ENCODE measurements around the gene DPP4.

DPP4 gene

GRCh38 chr2:162113776-162114168 is 39.8 kb upstream of the DPP4 start:
- ATAC-seq, result no peak
- no peak for TF ChIP-seq ZNF565 (CRISPR knock-in tag; conservative IDR thresholded peaks at IDR 0.05; ENCODE audit: low read depth)
- no peak for TF ChIP-seq TCF4 (CRISPR knock-in tag; IDR thresholded peaks at IDR 0.05; ENCODE audit: borderline replicate concordance)

DNA sequence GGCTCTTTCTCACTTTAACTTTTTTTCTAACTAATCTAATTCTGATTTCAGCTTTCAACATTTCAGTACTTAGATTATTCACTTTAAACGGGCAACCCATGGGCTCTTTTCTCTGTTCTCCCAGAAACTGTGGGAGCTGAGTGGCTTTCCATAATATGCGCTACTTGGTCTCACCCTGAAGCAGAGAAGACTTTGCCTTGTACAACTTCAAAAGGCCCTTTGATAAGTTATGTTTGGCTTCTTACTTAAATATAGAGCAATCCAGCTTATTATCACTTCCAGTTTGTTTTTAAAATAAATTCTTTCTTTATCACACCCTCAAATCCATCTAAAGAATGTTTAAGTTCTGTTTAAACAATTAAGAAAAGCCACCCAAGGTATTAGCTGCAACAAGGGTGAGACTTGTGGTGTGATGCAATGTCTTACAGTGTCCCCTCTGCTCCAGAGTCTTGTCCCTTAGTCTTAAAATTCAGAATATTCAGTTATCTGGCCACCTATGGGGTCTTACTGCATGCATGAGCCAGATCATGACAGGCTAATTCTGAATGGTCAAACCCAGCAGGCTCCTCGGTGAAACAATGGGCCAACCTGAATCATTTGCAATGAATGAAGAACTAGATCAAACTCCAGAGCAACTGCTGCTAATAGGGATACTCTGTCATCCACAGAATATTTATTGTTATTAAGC is 39.2 kb upstream of the DPP4 start:
- no peak for ATAC-seq

GRCh38 chr2:162111958-162112850 is 38.2 kb upstream of the DPP4 start:
- no peak for ATAC-seq
- TF ChIP-seq OSR1 (CRISPR knock-in tag; IDR thresholded peaks at IDR 0.05), result no peak
- no peak for TF ChIP-seq ZFP30 (CRISPR knock-in tag; IDR thresholded peaks at IDR 0.05)
- TF ChIP-seq POU6F1 (CRISPR knock-in tag; IDR thresholded peaks at IDR 0.05; ENCODE audit: borderline replicate concordance, low read depth), result no peak
- TF ChIP-seq GLIS3 (CRISPR knock-in tag; IDR thresholded peaks at IDR 0.05), result no peak
- TF ChIP-seq ZNF565 (CRISPR knock-in tag; conservative IDR thresholded peaks at IDR 0.05; ENCODE audit: low read depth), result no peak
- no peak for TF ChIP-seq ZNF8 (CRISPR knock-in tag; IDR thresholded peaks at IDR 0.05)
- no peak for TF ChIP-seq ISL1 (CRISPR knock-in tag; IDR thresholded peaks at IDR 0.05)
- TF ChIP-seq, protein P1, sequence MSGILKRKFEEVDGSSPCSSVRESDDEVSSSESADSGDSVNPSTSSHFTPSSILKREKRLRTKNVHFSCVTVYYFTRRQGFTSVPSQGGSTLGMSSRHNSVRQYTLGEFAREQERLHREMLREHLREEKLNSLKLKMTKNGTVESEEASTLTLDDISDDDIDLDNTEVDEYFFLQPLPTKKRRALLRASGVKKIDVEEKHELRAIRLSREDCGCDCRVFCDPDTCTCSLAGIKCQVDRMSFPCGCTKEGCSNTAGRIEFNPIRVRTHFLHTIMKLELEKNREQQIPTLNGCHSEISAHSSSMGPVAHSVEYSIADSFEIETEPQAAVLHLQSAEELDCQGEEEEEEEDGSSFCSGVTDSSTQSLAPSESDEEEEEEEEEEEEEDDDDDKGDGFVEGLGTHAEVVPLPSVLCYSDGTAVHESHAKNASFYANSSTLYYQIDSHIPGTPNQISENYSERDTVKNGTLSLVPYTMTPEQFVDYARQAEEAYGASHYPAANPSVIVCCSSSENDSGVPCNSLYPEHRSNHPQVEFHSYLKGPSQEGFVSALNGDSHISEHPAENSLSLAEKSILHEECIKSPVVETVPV (CRISPR knock-in tag; IDR thresholded peaks at IDR 0.05), result no peak
- TF ChIP-seq, protein P2, sequence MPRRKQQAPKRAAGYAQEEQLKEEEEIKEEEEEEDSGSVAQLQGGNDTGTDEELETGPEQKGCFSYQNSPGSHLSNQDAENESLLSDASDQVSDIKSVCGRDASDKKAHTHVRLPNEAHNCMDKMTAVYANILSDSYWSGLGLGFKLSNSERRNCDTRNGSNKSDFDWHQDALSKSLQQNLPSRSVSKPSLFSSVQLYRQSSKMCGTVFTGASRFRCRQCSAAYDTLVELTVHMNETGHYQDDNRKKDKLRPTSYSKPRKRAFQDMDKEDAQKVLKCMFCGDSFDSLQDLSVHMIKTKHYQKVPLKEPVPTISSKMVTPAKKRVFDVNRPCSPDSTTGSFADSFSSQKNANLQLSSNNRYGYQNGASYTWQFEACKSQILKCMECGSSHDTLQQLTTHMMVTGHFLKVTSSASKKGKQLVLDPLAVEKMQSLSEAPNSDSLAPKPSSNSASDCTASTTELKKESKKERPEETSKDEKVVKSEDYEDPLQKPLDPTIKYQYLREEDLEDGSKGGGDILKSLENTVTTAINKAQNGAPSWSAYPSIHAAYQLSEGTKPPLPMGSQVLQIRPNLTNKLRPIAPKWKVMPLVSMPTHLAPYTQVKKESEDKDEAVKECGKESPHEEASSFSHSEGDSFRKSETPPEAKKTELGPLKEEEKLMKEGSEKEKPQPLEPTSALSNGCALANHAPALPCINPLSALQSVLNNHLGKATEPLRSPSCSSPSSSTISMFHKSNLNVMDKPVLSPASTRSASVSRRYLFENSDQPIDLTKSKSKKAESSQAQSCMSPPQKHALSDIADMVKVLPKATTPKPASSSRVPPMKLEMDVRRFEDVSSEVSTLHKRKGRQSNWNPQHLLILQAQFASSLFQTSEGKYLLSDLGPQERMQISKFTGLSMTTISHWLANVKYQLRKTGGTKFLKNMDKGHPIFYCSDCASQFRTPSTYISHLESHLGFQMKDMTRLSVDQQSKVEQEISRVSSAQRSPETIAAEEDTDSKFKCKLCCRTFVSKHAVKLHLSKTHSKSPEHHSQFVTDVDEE (CRISPR knock-in tag; IDR thresholded peaks at IDR 0.05), result no peak

More for the DNA sequence above, 39.2 kb upstream of the DPP4 start:
- TF ChIP-seq, protein P1 (CRISPR knock-in tag; IDR thresholded peaks at IDR 0.05), result no peak
- no peak for TF ChIP-seq OSR1 (CRISPR knock-in tag; IDR thresholded peaks at IDR 0.05)
- TF ChIP-seq TCF4 (CRISPR knock-in tag; IDR thresholded peaks at IDR 0.05; ENCODE audit: borderline replicate concordance), result no peak
- TF ChIP-seq ZNF70 (CRISPR knock-in tag; IDR thresholded peaks at IDR 0.05), result no peak
- TF ChIP-seq ZC3H10 (CRISPR knock-in tag; IDR thresholded peaks at IDR 0.05), result no peak
- no peak for TF ChIP-seq ZFP3 (CRISPR knock-in tag; IDR thresholded peaks at IDR 0.05)
- TF ChIP-seq, protein P2 (CRISPR knock-in tag; IDR thresholded peaks at IDR 0.05), result no peak
- TF ChIP-seq ISL1 (CRISPR knock-in tag; IDR thresholded peaks at IDR 0.05), result no peak
- no peak for TF ChIP-seq GLIS3 (CRISPR knock-in tag; IDR thresholded peaks at IDR 0.05)
- no peak for TF ChIP-seq BACH2 (CRISPR knock-in tag; IDR thresholded peaks at IDR 0.05; ENCODE audit: borderline replicate concordance)
- TF ChIP-seq ZNF565 (CRISPR knock-in tag; conservative IDR thresholded peaks at IDR 0.05; ENCODE audit: low read depth), result no peak
- TF ChIP-seq ZFP30 (CRISPR knock-in tag; IDR thresholded peaks at IDR 0.05), result no peak
- TF ChIP-seq POU6F1 (CRISPR knock-in tag; IDR thresholded peaks at IDR 0.05; ENCODE audit: borderline replicate concordance, low read depth), result no peak
- no peak for TF ChIP-seq SNAI2 (CRISPR knock-in tag; IDR thresholded peaks at IDR 0.05)
- TF ChIP-seq ARNTL (CRISPR knock-in tag; IDR thresholded peaks at IDR 0.05; ENCODE audit: borderline replicate concordance, low read depth), result no peak
- TF ChIP-seq ZNF8 (CRISPR knock-in tag; IDR thresholded peaks at IDR 0.05), result no peak
